GM19043 (cell line): ENCODE results near the gene SH3GLB1.

Source experiments
- ATAC-seq: cut with Tn5 transposase; IDR thresholded peaks from one replicate; pipeline ENCODE4 v1.9.1; 2021; ENCODE audit warnings: low read depth; ENCODE audit not compliant: unreplicated experiment

The SH3GLB1 gene

DNA sequence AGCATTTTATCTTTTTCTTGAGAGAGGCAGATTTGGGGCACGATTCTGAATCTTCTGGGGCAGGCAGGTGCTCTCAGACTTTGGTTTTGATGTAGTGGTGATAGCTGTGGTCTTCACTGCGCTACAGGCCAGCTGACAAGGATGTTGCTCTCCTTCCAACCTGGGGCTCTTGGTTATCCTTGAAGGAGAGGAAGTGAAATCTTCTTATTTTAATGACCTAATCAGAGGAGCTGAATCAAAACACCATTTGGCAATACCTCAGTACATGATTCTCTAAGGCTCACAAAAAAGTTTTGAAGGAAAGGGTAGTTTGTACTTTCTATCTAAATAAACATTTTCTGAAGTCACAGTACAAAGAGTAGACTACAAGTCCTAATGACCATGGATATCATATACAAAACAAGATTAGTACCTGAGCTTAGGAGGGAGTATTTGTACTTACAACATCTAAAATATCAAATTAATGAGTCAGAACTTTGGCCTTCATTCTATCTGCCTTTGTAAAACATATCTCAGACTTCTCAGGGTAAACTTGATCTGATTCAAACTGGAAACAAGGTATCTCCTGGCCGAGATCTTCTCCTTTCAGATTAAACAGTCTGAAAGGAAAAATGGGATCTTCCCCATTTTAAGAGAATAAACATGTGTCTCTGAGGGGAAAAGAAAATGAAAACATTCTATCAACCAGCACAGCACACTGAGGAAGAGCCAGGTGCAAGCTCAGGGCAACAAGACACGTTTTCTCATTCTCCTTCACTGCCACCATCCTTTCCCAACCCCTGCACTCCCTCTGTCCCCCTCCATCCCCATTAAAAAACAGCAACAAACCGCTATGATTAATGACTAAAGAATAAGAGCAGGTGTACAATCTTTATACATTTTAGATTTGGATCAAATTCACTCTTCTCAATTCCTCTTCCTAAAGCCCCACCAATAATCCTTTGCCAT, 69.2 kb downstream of the SH3GLB1 start:
- ATAC-seq = peak; percentile 12

GRCh38 chr1:86774305-86775295, 70.2 kb downstream of the SH3GLB1 start:
- peak; percentile 88 for ATAC-seq

DNA sequence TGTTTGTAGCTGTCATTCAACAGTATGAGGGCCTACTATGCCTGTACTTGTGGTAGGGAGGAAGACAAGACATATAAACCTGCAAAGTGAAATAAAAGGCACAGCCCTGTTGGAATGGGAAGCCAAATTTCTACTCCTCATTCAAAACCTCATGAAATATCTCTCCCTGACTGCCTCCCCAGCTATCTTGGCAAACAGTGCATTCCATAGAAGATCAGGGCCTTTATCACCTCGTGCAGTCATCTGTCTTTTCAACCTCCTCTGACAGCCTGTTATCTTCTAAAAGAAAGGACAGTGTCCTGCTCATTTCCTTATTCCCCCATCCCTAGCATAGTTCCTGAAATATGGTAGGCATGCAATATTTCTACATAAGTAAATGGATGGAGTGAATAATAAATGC, 71.0 kb downstream of the SH3GLB1 start:
- no peak for ATAC-seq

- no peak for ATAC-seq
Measured at GRCh38 chr1:86776108-86776507, 71.7 kb downstream of the SH3GLB1 start.

DNA sequence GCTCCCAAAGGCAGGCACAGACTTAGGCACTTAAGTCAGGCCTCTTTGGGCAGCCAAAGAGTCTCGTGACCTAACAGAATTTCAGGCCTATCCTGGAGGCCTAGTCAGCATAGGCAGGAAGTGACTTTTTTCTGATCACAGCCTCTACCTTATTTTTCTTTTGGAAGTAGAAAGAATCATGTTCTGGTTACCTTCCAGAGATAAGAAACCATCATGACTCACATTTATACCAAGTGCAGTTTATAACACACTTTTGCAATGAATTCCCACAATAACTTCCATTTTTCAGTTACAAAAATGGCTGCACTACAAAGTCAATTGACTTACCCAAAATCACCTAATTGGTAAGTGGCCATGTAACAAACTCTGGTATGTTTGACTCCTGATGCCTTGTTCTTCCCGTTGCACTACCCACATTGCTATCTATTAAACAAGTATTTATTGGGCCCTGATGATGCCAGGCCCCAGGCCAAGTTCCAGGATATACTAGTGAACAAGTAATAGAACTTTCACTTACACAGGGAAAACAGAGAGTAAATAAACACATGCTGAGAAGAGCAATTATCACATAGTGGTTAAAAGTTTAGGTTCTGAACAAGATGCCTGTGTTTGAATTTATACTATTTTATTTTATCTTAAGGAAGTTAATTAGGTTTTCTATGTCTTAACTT, 74.3 kb downstream of the SH3GLB1 start:
- ATAC-seq = no peak

DNA sequence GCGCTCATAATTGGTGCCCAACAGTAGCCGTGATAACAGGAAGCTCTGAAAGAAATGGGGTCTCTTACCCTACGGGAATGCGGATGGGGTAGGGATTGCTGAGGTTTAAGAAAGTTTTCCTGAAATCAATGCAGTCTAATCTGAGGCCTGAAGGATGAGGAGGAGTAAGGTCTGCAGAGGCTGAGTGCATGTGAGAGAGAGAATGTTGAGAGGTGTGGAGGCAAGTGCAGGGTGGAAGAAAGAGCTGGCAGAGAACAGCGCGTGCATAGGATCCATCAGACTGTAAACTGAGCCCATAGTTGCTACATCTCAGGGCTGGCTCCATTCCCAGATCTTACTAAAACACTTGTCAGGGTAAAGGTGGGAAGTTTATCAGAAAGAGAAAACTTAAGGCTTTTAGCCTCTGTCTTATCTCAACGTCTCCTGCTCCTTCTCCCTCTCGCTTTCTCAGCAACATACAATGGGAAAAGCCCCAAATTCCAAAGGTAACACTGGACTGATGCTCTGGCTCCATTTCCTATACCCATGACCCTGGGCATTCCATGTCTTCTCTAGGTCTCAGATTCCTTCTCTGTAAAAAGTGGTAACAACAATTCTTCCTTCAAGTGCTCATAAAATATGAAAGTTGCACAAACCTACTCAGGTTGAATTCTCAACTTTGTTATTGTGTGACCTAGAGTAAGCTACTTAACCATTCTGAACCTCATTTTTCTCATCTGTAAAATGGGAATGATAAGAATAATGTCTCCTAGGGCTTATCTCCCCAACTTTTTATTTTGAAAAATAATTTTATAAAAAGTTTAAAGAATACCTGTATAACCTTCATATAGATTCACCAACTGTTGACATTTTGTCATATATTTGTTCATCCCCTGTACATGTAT, 75.2 kb downstream of the SH3GLB1 start:
- ATAC-seq = no peak

GRCh38 chr1:86782482-86782881, 78.1 kb downstream of the SH3GLB1 start:
- ATAC-seq = no peak

DNA sequence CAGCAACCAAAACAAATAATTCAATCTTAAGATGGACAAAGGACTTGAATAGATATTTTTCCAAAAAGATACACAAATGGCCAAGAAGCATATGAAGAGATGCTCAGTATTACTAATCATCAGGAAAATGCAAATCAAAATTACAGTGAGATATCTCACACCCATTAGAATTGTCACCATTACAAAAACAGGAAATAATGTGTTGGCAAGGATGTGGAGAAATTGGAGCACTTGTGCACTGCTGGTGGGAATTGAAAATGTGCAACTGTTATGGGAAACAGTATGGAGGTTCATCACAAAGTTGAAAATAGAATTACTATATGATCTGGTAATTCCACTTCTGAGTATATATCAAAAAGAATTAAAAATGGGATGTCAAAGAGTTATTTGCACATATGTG, 83.2 kb downstream of the SH3GLB1 start:
- no peak for ATAC-seq

GRCh38 chr1:86788300-86789206, 84.2 kb downstream of the SH3GLB1 start:
- no peak for ATAC-seq

GRCh38 chr1:86795316-86795715, 90.9 kb downstream of the SH3GLB1 start:
- ATAC-seq = no peak
